Karpas-422 (cell line): ENCODE results near the gene KIF15. TPM values are rescaled to one million over a fixed set of nuclear protein-coding genes. Genes with fewer than 3 reads are reported as not detected.

Source experiments
- DNase-seq: peaks from one replicate; pipeline ENCODE4 v3.0.0-alpha.2; 2015
- H2AFZ ChIP-seq: fragments of 200-600 bp; sonication (generic); 2 replicates; pipeline ENCODE4 v1.6.1; 2014; ENCODE audit warnings: antibody characterized with exemption, low read length, mixed read lengths
- H3K27ac ChIP-seq: fragments of 200-600 bp; sonication (generic); 2 replicates; pipeline ENCODE4 v1.5.1; 2014; ENCODE audit warnings: mild to moderate bottlenecking, low read length, moderate library complexity
- H3K27me3 ChIP-seq: fragments of 200-600 bp; sonication (generic); 2 replicates; pipeline ENCODE4 v1.6.1; 2014; ENCODE audit warnings: low read length, mixed read lengths
- H3K36me3 ChIP-seq: fragments of 200-600 bp; sonication (generic); 2 replicates; pipeline ENCODE4 v1.6.1; 2014; ENCODE audit warnings: low read length, mixed read lengths; ENCODE audit not compliant: insufficient read depth
- H3K4me1 ChIP-seq: fragments of 200-600 bp; sonication (generic); 2 replicates; pipeline ENCODE4 v1.6.1; 2014; ENCODE audit warnings: mild to moderate bottlenecking, low read length, mixed read lengths
- H3K4me2 ChIP-seq: fragments of 200-600 bp; sonication (generic); 2 replicates; pipeline ENCODE4 v1.6.1; 2014; ENCODE audit warnings: low read length, low read depth, mild to moderate bottlenecking; ENCODE audit not compliant: poor library complexity, severe bottlenecking
- H3K4me3 ChIP-seq: fragments of 200-600 bp; sonication (generic); 2 replicates; pipeline ENCODE4 v1.5.1; 2014; ENCODE audit warnings: mild to moderate bottlenecking, antibody characterized with exemption, low read length, mixed read lengths
- H3K79me2 ChIP-seq: fragments of 200-600 bp; sonication (generic); 2 replicates; pipeline ENCODE4 v1.6.1; 2014; ENCODE audit warnings: mild to moderate bottlenecking, low read length, mixed read lengths
- H3K9ac ChIP-seq: fragments of 200-600 bp; sonication (generic); 2 replicates; pipeline ENCODE4 v1.6.0; 2014; ENCODE audit warnings: low read length
- H3K9me2 ChIP-seq: fragments of 200-600 bp; sonication (generic), shearing (Covaris generic); replicated peaks from 2 replicates; pipeline ENCODE4 v1.6.0; 2014; ENCODE audit warnings: mild to moderate bottlenecking, low read length, moderate library complexity; ENCODE audit not compliant: insufficient read depth
- H3K9me3 ChIP-seq: fragments of 300-700, 200-600 bp; sonication (generic); 2 replicates; pipeline ENCODE4 v1.6.1; 2014; ENCODE audit warnings: low read length, mixed read lengths
- H4K20me1 ChIP-seq: fragments of 200-600 bp; sonication (generic); 2 replicates; pipeline ENCODE4 v1.6.1; 2014; ENCODE audit warnings: mild to moderate bottlenecking, antibody characterized with exemption, low read length, low read depth; ENCODE audit not compliant: insufficient read depth
- total RNA-seq: library from RNA; depleted of rRNA; stranded (reverse); fragments of >200 nt; shearing (Covaris generic); gene quantifications from 2 replicates; pipeline ENCODE4 v1.2.3, GENCODE V29; 2014; ENCODE audit warnings: low replicate concordance

Gene KIF15
- total RNA-seq, 1 experiment from 2014 or later = 15.2 TPM

DNA sequence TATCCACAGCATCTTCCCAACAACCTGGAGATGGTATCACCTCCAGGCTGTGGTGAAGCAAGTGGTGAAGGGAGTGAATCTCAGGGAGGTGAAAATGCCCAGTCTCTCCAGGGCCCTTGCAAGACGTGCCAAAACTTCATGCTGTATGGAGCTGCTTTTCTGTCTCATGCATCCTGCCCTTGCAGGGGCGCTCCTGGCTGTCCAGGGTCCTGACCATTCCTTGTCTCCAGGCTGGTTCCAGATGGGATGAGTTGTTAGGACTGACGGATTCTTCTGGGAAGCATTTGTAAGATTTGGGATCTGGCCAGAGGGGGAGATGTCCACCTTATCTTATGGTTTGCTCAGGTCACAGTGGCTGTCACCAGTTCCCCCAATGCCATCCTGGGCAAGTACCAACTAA, 128.7 kb downstream of the KIF15 start:
- Histone ChIP-seq H2AFZ (no peak overlapping the region), H3K79me2 (no peaks in the 10 kb centered on the region), H4K20me1 (no peaks in the 10 kb centered on the region), H3K4me1 (no peaks in the 10 kb centered on the region), H3K27me3 (no peaks in the 10 kb centered on the region), H3K9me2 (no peaks in the 10 kb centered on the region), H3K4me3 (no peak overlapping the region), H3K9me3 (no peaks in the 10 kb centered on the region), H3K27ac (no peak overlapping the region), H3K4me2 (no peak overlapping the region), H3K9ac (no peak overlapping the region), H3K36me3 (no peaks in the 10 kb centered on the region)
- DNase-seq = no peak

GRCh38 chr3:44890852-44891251, 129.3 kb downstream of the KIF15 start:
- Histone ChIP-seq H3K4me3 (no peak overlapping the region), H3K4me1 (no peaks in the 10 kb centered on the region), H3K4me2 (no peak overlapping the region), H4K20me1 (no peaks in the 10 kb centered on the region), H3K36me3 (no peaks in the 10 kb centered on the region), H3K9me3 (no peaks in the 10 kb centered on the region), H3K9me2 (no peaks in the 10 kb centered on the region), H3K79me2 (no peaks in the 10 kb centered on the region), H2AFZ (no peak overlapping the region), H3K27ac (no peak overlapping the region), H3K27me3 (no peaks in the 10 kb centered on the region), H3K9ac (no peak overlapping the region)
- no peak for DNase-seq

GRCh38 chr3:44892689-44893088, 131.1 kb downstream of the KIF15 start:
- Histone ChIP-seq H2AFZ (no peak overlapping the region), H3K4me3 (no peak overlapping the region), H3K4me2 (no peak overlapping the region), H3K27ac (no peak overlapping the region), H4K20me1 (no peaks in the 10 kb centered on the region), H3K4me1 (peaks cover 8% of the 10 kb centered on the region), H3K9me2 (no peaks in the 10 kb centered on the region), H3K9me3 (no peaks in the 10 kb centered on the region), H3K79me2 (no peaks in the 10 kb centered on the region), H3K36me3 (no peaks in the 10 kb centered on the region), H3K9ac (no peak overlapping the region), H3K27me3 (no peaks in the 10 kb centered on the region)
- no peak for DNase-seq

DNA sequence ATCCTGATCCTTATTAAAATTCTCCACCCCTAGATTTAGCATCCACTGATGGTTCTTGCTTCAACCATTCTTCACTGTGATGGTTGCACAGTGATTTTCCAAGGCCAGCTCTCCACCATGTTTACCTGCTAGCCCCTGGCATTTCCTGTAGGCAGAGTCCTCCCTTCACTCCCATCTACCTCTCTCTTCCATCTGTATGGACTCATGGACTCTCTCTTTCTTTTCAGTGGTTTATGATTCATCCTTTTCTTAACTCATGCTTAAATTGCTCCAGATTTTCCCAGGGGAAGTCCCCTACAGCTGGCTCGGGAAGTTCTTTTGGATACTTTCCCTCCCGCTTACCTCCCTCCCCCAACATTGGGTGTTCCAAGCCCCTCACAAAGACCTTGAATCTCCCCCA, 131.5 kb downstream of the KIF15 start:
- H3K9ac ChIP-seq = no peak overlapping the region
- H3K79me2 ChIP-seq = no peaks in the 10 kb centered on the region
- H3K4me3 ChIP-seq = no peak overlapping the region
- H2AFZ ChIP-seq = no peak overlapping the region
- H3K27ac ChIP-seq = no peak overlapping the region
- H4K20me1 ChIP-seq = no peaks in the 10 kb centered on the region
- H3K27me3 ChIP-seq = no peaks in the 10 kb centered on the region
- DNase-seq = no peak
- H3K9me2 ChIP-seq = no peaks in the 10 kb centered on the region
- no peaks in the 10 kb centered on the region for H3K9me3 ChIP-seq
- peaks cover 8% of the 10 kb centered on the region for H3K4me1 ChIP-seq
- H3K4me2 ChIP-seq = no peak overlapping the region
- H3K36me3 ChIP-seq = no peaks in the 10 kb centered on the region

DNA sequence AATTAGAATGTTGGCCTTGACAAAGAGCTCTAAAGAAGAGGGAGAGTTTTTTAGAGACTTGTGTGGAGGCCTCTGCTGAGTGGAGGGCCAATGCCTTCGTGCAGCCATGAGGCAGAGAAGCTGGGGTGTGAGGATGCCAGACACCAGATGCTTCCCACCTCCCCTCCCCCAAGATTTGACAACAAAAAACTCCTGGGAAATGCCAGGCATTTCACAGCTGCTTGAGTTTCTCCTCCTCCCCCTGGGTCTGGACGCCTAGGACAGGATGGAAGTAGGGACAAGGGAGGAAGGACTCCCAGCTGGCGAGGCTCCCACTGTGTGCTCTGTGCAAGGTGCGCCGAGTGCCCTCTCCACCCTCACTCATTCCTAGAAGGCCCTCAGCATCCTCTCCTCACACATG, 132.9 kb downstream of the KIF15 start:
- H3K4me2 ChIP-seq = no peak overlapping the region
- peaks cover 8% of the 10 kb centered on the region for H3K4me1 ChIP-seq

DNA sequence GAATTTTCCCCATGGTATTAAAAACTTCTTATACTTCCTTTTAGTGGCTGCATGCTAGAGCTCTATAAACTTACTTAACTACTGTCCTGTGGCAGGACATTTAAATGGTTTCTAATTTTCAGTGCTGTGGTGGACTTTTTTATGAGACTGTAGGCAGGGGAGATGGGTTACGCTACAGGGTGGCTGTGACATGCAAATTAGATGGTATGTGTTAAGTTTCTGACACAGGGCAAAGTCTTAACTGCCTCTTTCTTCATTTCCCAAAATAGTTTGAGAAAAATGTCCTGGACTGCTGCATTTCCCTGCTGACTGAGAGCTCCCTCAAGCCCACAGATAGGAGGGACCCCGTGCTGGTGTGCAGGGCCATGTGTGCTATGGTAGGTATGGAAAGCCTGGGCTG, 134.8 kb downstream of the KIF15 start:
- H2AFZ ChIP-seq = peak overlapping the region; percentile 23; the same call in 1 of the 2 replicates
- no peak overlapping the region for H3K27ac ChIP-seq
- no peak overlapping the region; the same call in 1 of the 2 replicates for H3K9ac ChIP-seq
- DNase-seq = peak; percentile 63
- H3K4me3 ChIP-seq = peak overlapping the region; percentile 11; the same call in 1 of the 2 replicates
- peaks cover 8% of the 10 kb centered on the region for H3K4me1 ChIP-seq
- no peaks in the 10 kb centered on the region for H4K20me1 ChIP-seq
- no peaks in the 10 kb centered on the region for H3K79me2 ChIP-seq
- H3K9me3 ChIP-seq = no peaks in the 10 kb centered on the region
- no peaks in the 10 kb centered on the region for H3K27me3 ChIP-seq
- no peaks in the 10 kb centered on the region for H3K36me3 ChIP-seq
- H3K4me2 ChIP-seq = peak overlapping the region; percentile 46
- no peaks in the 10 kb centered on the region for H3K9me2 ChIP-seq

More for the DNA sequence above, 132.9 kb downstream of the KIF15 start:
- no peak for DNase-seq
- no peaks in the 10 kb centered on the region for H3K9me3 ChIP-seq
- no peak overlapping the region for H2AFZ ChIP-seq
- no peak overlapping the region for H3K4me3 ChIP-seq
- H4K20me1 ChIP-seq = no peaks in the 10 kb centered on the region
- H3K79me2 ChIP-seq = no peaks in the 10 kb centered on the region
- H3K9ac ChIP-seq = no peak overlapping the region
- no peak overlapping the region for H3K27ac ChIP-seq
- H3K27me3 ChIP-seq = no peaks in the 10 kb centered on the region
- H3K9me2 ChIP-seq = no peaks in the 10 kb centered on the region
- no peaks in the 10 kb centered on the region for H3K36me3 ChIP-seq

- Histone ChIP-seq H3K9me3 (no peaks in the 10 kb centered on the region), H3K9ac (no peak overlapping the region), H3K27me3 (no peaks in the 10 kb centered on the region), H2AFZ (no peak overlapping the region), H3K9me2 (no peaks in the 10 kb centered on the region), H3K36me3 (no peaks in the 10 kb centered on the region), H4K20me1 (no peaks in the 10 kb centered on the region), H3K4me1 (peaks cover 8% of the 10 kb centered on the region), H3K79me2 (no peaks in the 10 kb centered on the region), H3K4me3 (no peak overlapping the region), H3K27ac (no peak overlapping the region), H3K4me2 (no peak overlapping the region)
- DNase-seq = no peak
Observed at GRCh38 chr3:44899683-44900367, 138.2 kb downstream of the KIF15 start.

DNA sequence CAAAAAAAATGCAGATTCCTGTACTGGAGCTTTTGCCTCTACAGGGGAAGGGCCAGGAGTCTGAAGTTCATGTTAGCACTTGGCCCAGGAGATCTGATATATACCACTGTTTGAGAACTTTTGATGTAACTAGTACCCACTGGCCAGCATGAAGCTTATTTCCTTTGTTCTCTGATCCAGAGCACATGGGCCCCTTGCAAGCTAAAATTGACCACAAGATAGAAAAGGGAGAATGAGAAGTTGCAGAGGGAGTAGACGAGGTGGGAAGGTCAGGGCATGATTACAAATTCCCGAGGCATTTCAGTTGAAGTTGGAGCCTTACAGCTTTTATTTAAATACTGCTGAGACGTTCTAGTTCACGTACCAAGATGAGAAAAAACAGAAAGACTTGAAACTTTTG, 141.0 kb downstream of the KIF15 start:
- H3K27me3 ChIP-seq = no peaks in the 10 kb centered on the region
- no peak for DNase-seq
- H3K4me1 ChIP-seq = no peaks in the 10 kb centered on the region; the same call in 1 of the 2 replicates
- no peak overlapping the region for H3K27ac ChIP-seq
- no peaks in the 10 kb centered on the region for H3K9me2 ChIP-seq
- no peaks in the 10 kb centered on the region for H4K20me1 ChIP-seq
- H3K79me2 ChIP-seq = no peaks in the 10 kb centered on the region
- no peak overlapping the region for H3K4me3 ChIP-seq
- no peaks in the 10 kb centered on the region for H3K36me3 ChIP-seq
- no peak overlapping the region for H2AFZ ChIP-seq
- no peaks in the 10 kb centered on the region for H3K9me3 ChIP-seq
- no peak overlapping the region for H3K4me2 ChIP-seq
- H3K9ac ChIP-seq = no peak overlapping the region
